Measurements from ENCODE around the gene SLC51A.
"Not testable (repeated sequence)": the region's sequence is repeated elsewhere in the genome, so short reads cannot be mapped to it uniquely, and the experiment has no call there.

Gene SLC51A

DNA sequence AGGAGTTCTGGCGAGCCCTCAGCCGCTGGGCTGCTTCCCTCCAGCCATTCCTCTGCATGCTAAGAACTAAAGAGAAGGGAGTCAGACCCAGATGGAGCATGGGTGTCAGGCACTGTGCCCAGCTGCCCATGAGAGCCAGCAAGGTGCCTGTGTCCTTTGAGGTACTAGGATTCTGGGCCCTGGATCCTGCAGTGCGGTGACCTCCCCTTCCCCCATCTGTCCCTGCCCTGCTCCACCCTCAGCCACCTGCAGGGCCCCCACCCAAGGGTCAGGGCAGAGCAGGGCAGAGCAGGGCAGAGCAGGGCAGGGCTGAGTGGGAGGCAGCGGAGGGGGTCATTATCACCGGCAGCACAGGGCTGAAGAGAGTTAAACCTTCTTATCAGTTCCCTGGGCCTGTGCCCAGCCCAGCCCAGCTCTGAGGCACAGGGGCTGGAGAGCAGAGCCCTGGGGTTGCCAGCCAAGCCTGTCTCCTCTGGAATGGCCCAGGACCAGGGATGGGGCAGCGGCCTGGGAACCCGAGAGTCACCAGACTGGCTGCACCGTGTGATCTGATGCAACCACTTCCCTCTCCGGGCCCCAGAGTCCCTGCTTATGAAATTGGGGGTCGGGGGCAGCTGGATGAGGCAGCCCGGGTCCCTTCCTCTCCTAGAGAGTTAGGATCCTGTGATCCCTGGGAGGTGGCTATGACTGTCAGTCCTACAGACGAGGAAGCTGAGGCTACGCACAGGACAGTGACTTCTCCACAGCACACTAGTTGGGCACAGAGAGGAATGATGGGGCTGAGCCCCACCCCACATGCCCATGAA is 22.4 kb upstream of the SLC51A start:
- peak; percentile 34 to 40 for DNase-seq

DNA sequence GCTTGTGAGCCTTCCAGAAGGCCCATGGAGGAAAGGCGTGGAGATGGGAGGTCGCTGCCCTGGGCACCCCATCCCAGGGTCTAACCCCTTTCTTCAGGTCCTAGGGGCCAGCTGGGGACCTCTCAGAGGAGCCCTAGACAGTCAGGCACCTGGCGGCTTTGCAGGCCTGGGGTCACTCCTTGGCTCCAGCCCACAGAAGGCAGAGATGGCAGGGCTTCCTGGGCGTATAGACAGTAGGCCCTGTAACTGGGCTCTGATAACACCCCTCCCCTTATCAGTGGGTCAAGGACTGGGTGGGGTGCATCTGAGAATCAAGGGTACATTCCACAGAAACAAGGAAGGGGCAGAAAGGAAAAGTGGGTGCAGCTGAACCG is 21.8 kb upstream of the SLC51A start:
- DNase-seq = no peak

DNA sequence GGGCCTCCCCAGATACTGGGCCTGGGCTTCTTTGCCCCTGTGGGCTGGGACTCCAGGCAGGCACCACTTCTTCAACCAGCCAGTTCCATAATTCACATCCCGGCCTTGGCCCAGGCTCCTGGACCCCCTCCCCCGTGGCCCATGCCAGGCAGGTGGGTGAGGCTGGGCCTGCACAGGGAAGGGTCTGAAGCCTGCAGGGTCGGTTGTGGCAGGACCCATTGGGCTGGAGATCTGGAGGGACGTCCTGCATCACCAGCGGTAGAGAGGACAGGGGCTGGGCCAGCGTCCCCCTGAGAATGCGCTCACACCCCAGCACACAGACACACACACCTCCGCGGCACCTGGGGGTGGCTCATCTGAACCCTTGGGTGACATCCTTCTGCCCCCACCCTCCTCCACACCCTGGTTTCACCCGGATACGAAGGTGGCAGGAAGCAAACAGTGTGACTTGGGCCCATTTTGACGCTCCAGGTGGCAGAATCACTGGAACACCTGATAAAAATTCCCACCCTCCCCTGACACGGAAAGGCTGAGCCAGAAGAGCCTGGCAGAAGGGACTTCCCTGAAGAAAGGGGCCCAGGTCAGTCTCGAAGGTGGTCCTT is 20.6 kb upstream of the SLC51A start:
- DNase-seq = no peak

DNA sequence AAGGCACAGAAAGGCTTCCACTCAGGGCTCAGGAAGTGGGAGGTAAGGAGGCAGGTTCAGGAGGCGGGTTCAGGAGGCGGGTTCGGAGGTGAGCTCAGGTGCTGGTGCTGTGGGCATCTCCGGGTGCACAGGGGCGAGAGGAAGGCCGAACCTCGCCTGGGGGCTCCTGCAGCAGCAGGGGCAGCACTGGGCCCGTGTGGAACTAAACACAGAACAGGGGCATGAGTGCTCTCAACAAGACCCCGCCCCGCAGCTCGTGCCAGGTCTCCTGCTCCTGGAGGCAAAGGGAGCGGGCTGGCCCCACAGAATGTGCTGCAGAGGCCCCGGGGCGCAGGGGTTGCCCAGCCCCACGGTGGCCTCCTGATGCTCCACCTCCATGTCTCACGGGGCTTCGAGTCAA is 18.8 kb upstream of the SLC51A start:
- no peak for DNase-seq

DNA sequence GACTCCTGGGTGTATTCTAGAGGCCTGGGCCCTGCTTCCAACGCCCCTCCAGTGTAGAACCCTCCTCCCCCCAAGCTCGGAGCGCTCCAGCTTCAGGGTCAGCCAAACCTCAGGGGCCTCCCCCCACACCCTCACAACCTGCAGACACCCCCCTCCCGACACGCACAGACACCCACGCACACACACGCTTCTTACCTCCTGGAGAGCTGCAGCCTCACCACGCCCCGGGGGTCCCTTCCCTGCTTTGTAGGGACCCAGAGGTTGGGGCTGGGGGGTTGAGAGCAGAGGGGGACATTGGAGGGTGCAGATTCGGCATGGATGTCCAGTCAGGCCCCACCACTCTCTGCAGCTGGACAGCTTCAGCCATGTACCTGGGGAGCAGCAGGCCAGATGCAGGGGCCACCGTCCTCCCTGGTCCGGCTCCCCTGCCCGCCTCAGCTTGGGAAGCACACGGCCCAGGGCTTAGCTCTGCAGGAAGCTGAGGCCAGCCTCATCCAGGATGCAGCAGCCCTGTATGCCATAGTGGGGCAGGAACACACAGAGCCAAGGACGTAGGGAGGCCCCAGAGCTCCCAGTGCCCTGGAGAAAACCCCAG is 18.2 kb upstream of the SLC51A start:
- no peak for DNase-seq

DNA sequence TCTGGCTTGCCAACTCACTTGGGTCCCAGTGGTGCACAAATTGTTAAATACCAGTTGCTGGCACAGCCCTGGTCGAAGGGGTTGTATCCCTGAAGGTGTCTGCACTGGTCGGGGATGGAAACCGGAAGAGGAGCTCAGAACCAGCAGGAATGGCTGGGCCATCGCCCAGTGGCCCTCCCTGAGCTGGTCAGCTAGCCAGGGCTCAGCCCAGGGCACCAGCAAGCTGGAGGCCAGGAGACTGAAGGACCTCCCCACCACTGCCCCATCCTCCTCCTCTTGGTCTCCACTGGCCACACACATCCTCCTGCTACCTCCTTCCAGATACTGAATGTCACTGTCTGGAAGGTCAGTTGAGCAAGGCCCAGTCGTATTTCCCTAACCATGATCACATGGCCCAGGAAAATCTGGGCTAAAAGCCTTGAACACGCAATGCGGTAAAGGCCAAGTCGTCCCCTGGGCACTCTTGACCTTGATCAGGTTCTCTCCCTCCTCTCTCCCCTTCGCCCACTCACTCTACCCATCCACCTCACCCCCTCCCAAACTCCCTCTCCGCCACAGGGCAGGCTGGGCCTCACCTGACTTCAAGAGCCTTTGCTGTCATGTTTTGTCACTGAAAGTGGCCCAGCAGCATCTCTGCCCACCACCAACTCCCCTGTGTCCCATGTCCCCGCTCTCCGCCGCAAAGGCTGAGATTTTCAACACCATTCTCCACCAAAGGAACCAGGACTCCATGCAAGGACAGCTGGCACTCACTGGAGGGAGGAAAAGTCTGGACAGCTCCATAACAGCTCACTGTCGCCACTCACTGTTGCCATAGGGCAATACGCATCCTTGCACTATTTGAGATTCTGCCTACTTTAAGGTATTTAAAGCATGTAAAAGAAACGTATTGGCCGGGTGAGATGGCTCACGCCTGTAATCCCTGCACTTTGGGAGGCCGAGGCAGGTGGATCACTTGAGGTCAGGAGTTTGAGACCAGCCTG is 17.3 kb upstream of the SLC51A start:
- peak; percentile 68 to 72 for DNase-seq

DNA sequence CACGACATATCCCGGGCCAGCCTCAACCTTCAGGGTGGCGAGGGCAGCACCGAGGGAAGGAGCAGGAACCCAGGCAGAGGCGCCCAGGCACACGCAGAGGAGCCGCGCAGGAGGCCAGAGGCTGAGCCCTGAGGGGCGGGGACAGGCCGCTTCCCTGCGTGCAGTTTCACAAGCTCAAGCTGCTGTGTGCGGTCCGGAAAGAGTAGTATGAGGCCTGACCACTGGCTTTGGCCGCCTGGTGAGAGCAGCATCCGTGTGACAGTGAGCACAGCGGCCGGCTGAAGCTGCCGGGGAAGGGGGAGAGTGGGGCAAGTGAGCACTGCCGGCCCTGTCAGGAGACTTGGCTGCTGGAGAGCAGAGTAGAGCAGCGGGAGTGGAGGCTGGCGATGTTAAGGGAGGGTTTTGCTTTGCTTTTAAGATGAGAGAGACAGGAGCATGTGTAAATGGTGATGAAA is 13.8 kb upstream of the SLC51A start:
- DNase-seq = no peak

DNA sequence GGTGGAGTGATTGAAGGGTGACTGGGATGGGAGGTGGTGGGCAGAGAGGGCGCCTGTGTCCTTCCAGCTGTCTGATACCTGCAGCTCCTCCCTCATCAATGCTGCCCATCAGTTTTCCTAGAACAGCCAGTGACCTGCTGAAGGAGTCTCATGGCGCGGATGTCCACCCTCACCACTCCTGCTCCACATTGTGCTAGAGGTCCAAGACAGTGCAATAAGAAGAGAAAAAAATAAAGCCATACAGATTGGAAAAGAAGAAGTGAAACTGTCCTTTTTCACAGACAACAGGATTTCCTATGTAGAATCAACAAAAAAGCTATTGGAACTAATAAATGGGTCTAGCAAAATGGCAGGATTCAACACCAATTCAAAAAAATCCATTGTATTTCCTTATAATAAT is 12.5 kb upstream of the SLC51A start:
- no peak for DNase-seq

DNA sequence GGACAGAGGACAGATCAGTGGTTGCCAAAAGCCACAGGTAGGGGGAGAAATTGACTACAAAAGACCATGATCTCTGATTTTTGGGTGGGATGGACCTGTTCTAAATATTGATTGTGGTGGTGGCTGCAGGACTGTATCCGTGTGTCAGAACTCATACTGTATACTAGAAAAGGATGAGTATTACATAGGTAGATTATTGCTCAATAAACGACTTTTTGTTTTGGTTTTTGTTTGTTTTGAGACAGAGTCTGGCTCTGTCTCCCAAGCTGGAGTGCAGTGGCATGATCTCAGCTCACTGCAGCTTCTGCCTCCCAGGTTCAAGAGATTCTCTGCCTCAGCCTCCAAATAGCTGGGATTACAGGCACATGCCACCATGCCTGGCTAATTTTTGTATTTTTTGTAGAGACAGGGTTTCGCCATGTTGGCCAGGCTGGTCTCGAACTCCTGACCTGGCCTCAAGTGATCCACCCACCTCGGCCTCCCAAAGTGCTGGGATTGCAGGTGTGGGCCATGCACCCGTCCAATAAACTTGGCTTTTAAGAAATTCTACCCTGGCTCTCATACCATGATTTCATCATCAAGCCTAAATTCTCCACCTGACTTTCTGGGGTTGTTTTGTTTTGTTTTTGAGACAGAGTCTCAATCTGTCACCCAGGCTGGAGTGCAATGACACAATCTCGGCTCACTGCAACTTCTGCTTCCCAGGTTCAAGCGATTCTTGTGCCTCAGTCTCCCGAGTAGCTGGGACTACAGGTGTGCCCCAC is 10.7 kb upstream of the SLC51A start:
- not testable (repeated sequence) for DNase-seq

DNA sequence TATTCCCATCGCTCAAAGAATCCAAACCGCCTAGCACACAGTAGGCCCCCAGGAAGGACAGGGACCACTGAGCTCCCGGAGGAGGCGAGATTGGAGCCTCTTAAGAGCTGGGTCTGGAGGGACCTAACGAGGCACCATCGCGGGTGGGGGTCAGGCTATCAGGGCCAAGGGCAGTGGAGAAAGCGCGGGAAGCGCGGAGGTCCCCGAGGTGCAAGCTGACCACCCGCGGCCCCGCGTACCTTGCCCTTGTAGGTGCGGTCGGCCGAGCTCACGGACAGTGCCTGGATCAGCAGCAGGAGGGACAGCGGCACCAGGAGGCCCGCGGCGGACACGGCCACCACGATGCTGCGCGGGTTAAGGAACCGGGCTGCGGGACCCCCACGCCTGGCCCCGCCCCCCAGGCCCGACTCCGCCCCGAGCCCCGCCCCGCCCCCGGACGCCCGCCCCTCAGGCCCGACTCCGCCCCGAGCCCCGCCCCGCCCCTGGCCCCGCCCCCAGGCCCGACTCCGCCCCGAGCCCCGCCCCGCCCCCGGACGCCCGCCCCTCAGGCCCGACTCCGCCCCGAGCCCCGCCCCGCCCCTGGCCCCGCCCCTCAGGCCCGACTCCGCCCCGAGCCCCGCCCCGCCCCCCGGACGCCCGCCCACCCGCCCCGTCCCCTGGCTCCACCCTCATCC is 9.0 kb upstream of the SLC51A start:
- no peak for DNase-seq

DNA sequence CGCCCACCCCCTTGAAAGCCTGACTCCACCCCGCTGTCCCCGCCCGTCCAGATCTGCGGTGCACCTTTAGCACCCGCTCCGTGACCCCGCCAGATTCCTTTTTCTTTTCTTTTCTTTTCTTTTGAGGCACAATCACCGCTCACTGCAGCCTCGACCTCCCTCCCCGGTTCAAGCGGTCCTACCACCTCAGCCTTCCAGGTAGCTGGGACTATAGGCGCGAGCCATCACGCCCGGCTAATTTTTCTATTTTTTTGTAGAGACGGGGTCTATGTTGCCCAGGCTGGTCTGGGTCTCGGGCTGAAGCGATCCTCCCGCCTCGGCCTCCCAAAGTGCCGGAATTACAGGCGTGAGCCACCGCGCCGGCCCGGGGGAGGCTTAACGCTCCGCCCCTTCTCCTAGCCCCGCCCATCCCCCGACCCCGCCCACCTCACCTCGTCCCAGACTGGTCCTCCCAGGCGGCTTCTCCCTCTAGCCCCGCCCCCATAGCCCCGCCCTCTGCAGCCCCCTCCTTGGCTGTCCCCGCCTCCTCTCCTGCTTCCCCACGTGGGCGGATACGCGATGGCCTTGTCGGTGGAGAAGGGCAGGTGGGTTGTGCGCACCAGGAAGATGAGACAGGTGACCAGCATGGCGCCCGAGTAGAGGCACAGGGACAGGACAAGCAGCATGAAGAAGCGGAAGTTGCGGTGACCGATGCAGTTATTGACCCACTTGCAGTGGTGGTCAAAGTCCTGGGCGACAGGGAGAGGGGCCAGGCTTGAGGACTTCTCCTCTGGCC is 8.3 kb upstream of the SLC51A start:
- no peak for DNase-seq

DNA sequence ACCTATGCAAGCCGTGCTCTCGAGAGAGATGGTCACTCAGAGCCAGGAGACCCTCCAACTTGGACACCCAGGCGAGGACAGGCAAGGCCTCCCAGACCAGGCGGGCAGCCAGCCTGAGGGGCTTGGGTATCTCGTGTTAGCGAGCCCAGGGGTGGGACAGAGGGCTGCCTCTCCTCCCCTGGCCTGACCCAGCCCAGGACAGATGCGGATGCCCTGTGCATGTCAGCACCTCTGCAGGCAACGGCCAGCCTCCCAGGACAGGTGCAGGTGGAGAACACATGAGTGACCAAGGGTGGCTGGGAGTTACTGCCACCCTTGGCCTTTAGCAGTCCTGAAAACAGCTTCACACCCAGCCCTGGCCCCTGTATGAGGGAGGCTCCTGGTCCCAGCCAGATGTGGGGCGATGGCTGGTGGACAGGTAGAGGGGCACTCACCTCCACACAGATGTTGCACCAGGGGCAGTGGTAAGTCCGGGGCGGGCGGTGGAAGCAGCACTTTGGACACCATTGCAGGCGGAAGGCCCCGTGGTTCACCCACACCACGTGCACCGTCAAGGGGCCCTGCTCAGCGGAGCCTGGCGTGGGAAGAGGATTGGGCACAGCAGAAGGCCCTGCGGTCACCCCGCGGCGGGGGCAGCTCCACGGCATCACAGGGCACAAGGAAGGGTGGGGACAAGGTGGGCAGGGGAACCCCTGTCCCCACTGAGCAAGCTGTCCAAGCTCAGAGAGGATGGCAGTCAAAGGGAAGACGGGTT is 7.2 kb upstream of the SLC51A start:
- no peak for DNase-seq

DNA sequence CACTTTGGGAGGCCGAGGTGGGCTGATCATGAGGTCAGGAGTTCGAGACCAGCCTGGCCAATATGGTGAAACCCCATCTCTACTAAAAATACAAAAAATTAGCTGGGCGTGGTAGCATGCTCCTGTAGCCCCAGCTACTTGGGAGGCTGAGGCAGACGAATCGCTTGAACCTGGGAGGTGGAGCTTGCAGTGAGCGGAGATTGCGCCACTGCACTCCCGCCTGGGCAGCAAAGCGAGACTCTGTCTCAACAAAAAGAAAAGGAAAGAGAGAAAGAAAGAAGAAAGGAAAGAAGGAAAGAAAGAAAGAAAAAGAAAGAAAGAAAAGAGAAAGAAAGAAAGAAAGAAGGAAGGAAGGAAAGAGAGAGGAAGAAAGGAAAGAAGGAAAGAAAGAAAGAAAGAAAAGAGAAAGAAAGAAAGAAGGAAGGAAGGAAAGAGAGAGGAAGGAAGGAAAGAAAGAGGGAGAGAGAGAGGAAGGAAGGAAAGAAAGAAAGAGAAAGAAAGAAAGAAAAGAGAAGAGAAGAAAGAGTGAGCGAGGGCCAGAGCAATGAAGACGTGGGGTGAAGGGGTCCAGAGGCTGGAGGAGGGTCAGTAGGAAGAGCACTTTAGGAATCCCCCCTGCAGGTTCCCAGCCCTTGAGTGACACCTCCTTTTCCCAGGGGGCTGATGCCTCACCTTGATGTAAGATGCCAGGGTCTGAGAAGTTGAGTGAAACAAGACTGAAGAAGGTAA is 6.2 kb upstream of the SLC51A start:
- DNase-seq = not testable (repeated sequence)

DNA sequence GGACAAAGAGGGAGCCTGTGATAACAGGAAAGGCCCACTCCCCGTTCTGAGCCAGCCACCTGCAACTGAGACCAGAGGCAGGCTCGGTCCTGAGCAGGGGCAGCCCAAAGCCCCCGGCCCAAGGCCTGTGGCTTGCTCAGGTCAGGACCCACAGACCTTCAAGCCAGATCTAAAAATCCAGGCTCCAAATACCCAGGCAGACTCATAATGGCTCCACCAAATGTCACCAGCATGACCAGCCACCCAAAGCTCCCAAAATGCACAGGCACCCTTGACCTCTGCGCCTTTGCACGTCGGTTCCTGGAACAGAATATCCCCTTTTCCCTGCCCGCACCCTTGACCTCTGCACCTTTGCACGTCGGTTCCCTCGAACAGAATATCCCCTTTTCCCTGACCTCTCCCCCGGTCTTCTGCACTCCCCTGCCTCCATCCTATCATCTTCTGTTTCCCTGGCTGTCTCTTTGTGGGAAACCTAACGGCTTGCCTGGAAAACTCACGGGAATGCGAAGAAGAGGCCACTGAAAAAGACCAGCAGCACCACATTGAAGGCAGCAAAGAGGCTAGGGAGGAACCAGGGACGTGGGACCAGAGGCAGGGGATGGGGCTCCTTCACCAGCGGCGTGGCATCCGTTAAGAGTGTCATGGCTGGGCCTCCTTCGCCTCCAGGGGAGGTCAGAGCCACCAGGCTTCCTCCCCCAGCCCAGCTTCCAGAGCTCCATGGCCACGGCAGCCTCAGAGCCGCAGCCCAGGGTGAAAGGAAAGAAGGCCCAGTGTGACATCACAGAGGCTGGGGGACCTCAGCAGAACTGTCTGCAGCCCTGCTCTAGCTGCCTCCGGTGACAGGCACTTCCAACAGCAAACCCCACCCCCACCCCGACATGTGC is 5.4 kb upstream of the SLC51A start, which contains the start of gene ZDHHC19:
Gene ZDHHC19 (minus strand): TSS at position 728 of the 884 bp plus-strand sequence. CDS start 85 bp downstream, at position 643.
- DNase-seq = no peak

DNA sequence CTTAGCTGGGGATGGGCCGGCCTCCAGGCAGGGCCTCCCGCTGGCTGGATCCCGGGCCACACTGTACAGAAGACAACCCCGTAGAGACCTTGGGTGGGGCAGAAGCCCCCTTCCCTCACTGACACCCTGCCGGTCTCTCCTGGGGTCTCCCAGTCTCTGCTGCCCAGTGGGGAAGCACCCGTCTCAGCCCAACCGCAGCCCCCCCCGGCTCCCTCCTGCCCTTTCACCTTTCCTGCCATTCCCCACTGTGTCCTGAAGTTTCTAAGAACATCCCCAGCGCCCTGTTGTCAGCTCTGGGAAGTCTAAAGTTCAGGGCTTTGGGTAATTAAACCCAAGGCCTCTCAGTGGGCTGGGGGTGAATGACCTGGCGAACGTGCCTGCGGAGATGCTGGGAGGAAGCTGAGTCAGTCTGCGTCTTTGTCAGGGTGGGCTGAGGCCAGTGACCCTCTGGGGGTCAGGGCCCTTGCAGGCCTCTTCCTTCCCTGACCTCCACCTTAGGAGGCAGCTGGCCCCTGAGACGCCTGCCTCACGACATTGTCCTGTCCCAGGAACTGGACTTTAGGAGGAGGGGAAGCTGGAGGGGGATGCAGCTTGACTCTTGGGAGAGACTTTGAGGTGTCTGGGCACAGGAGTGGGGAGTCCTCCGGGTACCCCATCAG is 1.4 kb upstream of the SLC51A start:
- DNase-seq = no peak

DNA sequence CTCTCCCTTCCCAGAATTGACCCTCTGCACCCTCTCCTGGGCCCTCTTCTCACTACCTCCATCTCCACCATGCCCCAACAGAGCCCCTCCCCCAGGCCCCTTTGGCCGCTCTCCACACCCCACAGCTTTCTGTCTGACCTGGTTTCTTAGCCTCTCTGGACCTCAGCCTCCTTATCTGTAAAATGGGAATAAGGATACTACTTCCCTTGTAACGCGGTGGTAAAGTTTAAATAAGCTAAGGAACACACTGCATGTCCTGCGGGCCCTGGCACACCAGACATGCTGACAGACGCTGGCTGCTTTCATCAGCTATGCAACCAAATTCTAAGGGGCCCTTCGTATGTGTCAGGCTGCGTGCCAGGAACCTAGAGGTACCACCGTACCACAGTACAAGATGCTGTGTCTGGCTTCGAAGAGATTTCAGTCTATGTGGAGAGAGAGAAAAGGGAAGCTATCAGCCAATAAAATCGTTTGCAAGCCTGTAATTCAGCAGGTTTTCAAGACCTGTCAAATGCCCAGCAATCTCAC is 777 bp upstream of the SLC51A start:
- no peak for DNase-seq

DNA sequence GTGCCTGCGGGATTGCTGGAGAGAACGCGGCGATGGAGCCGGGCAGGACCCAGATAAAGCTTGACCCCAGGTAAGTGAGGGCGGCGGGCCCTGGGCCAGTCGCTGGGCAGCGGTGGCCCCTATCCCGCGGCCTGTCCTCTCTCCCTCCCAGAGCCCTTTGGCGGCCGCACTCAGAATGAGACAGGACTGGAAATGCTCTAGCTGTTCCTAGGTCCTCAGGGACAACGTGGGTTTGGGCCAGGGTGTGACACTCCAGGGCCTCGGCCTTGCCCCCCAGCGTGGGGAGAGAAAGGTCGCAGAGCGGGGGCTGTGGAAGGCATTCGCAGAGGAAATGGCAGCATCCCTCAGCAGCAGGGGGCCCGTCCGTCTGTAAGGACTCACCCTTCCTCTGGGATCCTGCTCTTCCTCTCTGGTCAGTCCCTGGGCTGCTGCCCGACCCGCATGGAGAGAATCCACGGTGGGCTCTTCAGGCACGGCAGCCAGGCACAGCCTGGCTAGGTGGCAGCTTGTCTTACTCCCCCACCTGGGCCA is 412 bp downstream of the SLC51A start:
- no peak for DNase-seq
